ACHN (cell line): ENCODE measurements around the gene FBP1.
A peak's percentile ranks its signal among the peaks of the same experiment; 100 is the strongest.

ENCODE experiments used
- DNase-seq: peaks from one replicate; pipeline ENCODE4 v3.0.0-alpha.2; 2015
- in situ Hi-C: cut with HindIII; loops from 2 replicates; pipeline ENCODE4 v1.10.0; 2017; ENCODE audit warnings: low sequenced_read_pairs, low pct_ligation_motif_present, low pct_unique_long_range_greater_than_20kb

The FBP1 gene

GRCh38 chr9:94639061-94639998 is at the start of gene FBP1:
Gene FBP1, minus strand, starts transcription at chr9:94639518. Its CDS starts 208 bp downstream, at chr9:94639310.
- in situ Hi-C loops: no loop called here
- peak; percentile 10 for DNase-seq

GRCh38 chr9:94687451-94687850 is 48.1 kb upstream of the FBP1 start:
- in situ Hi-C loops: no loop called here
- DNase-seq: no peak

GRCh38 chr9:94685359-94685758 is 46.0 kb upstream of the FBP1 start:
- in situ Hi-C loops: no loop called here
- no peak for DNase-seq

- DNase-seq: peak; percentile 77
- in situ Hi-C loops: no loop called here
Observed at GRCh38 chr9:94681508-94681907, 42.2 kb upstream of the FBP1 start.

- no peak for DNase-seq
- in situ Hi-C loops: no loop called here
Observed at GRCh38 chr9:94680621-94681020, 41.3 kb upstream of the FBP1 start.

GRCh38 chr9:94680020-94680419 is 40.7 kb upstream of the FBP1 start:
- DNase-seq: no peak
- in situ Hi-C loops: no loop called here

- in situ Hi-C loops: no loop called here
- no peak for DNase-seq
Observed at GRCh38 chr9:94679587-94679986, 40.3 kb upstream of the FBP1 start.

- in situ Hi-C loops: no loop called here
- no peak for DNase-seq
Observed at GRCh38 chr9:94677929-94678328, 38.6 kb upstream of the FBP1 start.

GRCh38 chr9:94676446-94677131 is 37.3 kb upstream of the FBP1 start:
- DNase-seq: no peak
- in situ Hi-C loops: no loop called here

- DNase-seq: peak; percentile 47
- in situ Hi-C loops: no loop called here
Observed at GRCh38 chr9:94675008-94675881, 35.9 kb upstream of the FBP1 start.

GRCh38 chr9:94672811-94673487 is 33.6 kb upstream of the FBP1 start:
- peak; percentile 64 for DNase-seq
- in situ Hi-C loops: no loop called here

- DNase-seq: peak; percentile 74
- in situ Hi-C loops: no loop called here
Observed at GRCh38 chr9:94668928-94669729, 29.8 kb upstream of the FBP1 start.

- DNase-seq: no peak
- in situ Hi-C loops: no loop called here
Observed at GRCh38 chr9:94668418-94668927, 29.2 kb upstream of the FBP1 start.

GRCh38 chr9:94666364-94667099 is 27.2 kb upstream of the FBP1 start:
- in situ Hi-C loops: no loop called here
- no peak for DNase-seq

- in situ Hi-C loops: no loop called here
- no peak for DNase-seq
Observed at GRCh38 chr9:94665613-94666012, 26.3 kb upstream of the FBP1 start.

GRCh38 chr9:94664801-94665200 is 25.5 kb upstream of the FBP1 start:
- DNase-seq: no peak
- in situ Hi-C loops: no loop called here

- no peak for DNase-seq
- in situ Hi-C loops: no loop called here
Observed at GRCh38 chr9:94663640-94664039, 24.3 kb upstream of the FBP1 start.
